PC-9 (cell line): ENCODE data around the gene CPNE9.

ENCODE experiments used
- CTCF ChIP-seq: fragments of 200-600 bp; sonication (generic); conservative IDR thresholded peaks from 2 replicates; pipeline ENCODE4 v1.6.1; 2017; ENCODE audit warnings: mixed run types, antibody characterized with exemption, mild to moderate bottlenecking, moderate library complexity
- EZH2 ChIP-seq: fragments of 200-600 bp; sonication (generic); IDR thresholded peaks from 2 replicates; pipeline ENCODE4 v1.8.0; 2017; ENCODE audit warnings: antibody characterized with exemption, low read depth

- no peak for TF ChIP-seq CTCF
- no peak for TF ChIP-seq EZH2
Measured at GRCh38 chr3:9683426-9683825, 20.2 kb upstream of the CPNE9 start.
